Psoas muscle (tissue), 8 donors: ENCODE measurements around the gene PCDH15. TPM values are rescaled to one million over a fixed set of nuclear protein-coding genes. Genes with fewer than 3 reads are reported as not detected.

ENCODE experiments used
- ATAC-seq, 4 donors: fragments of 200-7000 bp; cut with Tn5 transposase; one replicate each; pipeline ENCODE4 v1.9.1; 2020; ENCODE audit warnings: moderate library complexity in 3 of 4, mild to moderate bottlenecking in 2 of 4
- DNase-seq, 2 donors: peaks; one replicate each; pipeline ENCODE4 v3.0.0-alpha.2; 2020
- H3K27ac ChIP-seq: fragments of 200-600 bp; one replicate; pipeline ENCODE4 v1.8.0; 2022
- H3K27me3 ChIP-seq, 3 donors: fragments of 200-600 bp in 1 of 3; one replicate each; pipeline versions ENCODE4 v1.6.1 to v1.8.0; 2013 to 2022; ENCODE audit warnings: low read length in 2 of 3, mild to moderate bottlenecking in 2 of 3, moderate library complexity in 1 of 3; ENCODE audit not compliant: insufficient read depth in 3 of 3
- H3K36me3 ChIP-seq, 2 donors: fragments of 200-600 bp in 1 of 2; one replicate each; pipeline versions ENCODE4 v1.6.1 to v1.8.0; 2013 to 2022; ENCODE audit warnings: low read depth in 1 of 2, mild to moderate bottlenecking in 1 of 2, moderate library complexity in 1 of 2; ENCODE audit not compliant: insufficient read depth in 1 of 2
- H3K4me1 ChIP-seq: fragments of 200-600 bp; one replicate; pipeline ENCODE4 v1.8.0; 2022
- H3K4me3 ChIP-seq: fragments of 200-600 bp; one replicate; pipeline ENCODE4 v1.8.0; 2022; ENCODE audit warnings: mild to moderate bottlenecking
- H3K9me3 ChIP-seq: fragments of 200-600 bp; one replicate; pipeline ENCODE4 v1.8.0; 2022
- WGBS, 3 donors: extraction: QIAGEN DNeasy Blood & Tissue Kit; methylation state at CpG; one replicate each; pipeline versions ENCODE4 v1.1.6 to v1.1.7; 2013; 5-methylcytosine and 5-hydroxymethylcytosine counted together
- intact Hi-C, 2 donors: fragments of 100-400 bp; cut with DNase I; formaldehyde crosslinking; loops; one replicate each; pipeline versions ENCODE4 v1.11.0 to v1.14.2; 2022
- polyA plus RNA-seq, 3 donors: library from polyadenylated mRNA; stranded (reverse); fragments of 200-250 nt; gene quantifications; one replicate each; pipeline ENCODE4 v1.2.3, GENCODE V29; 2013
- total RNA-seq, 4 donors: library from RNA; stranded (reverse); fragmentation: NEBNext Ultra II Directional in 2 of 4; extraction: Animal tissue kit (Norgen Biotek cat#: 25700) in 2 of 4; gene quantifications; one replicate each; pipeline versions ENCODE4 v1.2.1 to v1.2.4, GENCODE V29; 2021 to 2023
- TF ChIP-seq, protein P1 (sequence below): fragments of 200-600 bp; IDR thresholded peaks from one replicate; pipeline ENCODE4 v1.8.0; 2022; ENCODE audit warnings: antibody characterized with exemption
- donor health status: healthy with polysubstance abuse.
- donor health status: DM: no; HTN: no; CAD: no; lungs with moderate emphysema.
- donor health status: Bipolar disorder and iron deficiency.
- donor health status: healthy.
- donor health status: DM: yes; HTN: yes; CAD: no.
- donor health status: DM: no; HTN: no; CAD: no.
- donor health status: DM: no; HTN: no; CAD: no.
- donor health status: DM: yes; HTN: yes; CAD: no.

The PCDH15 gene
- total and polyA plus RNA-seq, 7 donors: not detected

DNA sequence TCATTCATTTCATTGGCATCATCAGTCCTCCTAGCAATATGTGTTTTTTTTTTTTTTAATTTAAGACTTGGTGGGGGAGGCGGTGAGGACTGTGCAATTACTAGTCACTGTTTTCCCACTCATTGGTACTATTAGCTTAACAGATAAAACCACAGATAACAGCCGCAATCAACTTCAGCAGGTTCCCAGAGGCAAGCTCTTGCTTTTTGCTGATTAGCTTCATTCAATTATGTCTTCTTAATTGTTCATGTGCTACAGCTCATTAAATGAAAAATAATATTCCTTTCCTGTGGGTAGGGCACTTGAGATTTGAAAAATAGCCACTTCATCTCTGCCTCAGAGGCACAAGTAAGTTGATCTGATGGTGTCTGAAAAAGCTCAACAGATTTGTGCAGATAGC is 215.5 kb downstream of the PCDH15 start:
- TF ChIP-seq, protein P1, sequence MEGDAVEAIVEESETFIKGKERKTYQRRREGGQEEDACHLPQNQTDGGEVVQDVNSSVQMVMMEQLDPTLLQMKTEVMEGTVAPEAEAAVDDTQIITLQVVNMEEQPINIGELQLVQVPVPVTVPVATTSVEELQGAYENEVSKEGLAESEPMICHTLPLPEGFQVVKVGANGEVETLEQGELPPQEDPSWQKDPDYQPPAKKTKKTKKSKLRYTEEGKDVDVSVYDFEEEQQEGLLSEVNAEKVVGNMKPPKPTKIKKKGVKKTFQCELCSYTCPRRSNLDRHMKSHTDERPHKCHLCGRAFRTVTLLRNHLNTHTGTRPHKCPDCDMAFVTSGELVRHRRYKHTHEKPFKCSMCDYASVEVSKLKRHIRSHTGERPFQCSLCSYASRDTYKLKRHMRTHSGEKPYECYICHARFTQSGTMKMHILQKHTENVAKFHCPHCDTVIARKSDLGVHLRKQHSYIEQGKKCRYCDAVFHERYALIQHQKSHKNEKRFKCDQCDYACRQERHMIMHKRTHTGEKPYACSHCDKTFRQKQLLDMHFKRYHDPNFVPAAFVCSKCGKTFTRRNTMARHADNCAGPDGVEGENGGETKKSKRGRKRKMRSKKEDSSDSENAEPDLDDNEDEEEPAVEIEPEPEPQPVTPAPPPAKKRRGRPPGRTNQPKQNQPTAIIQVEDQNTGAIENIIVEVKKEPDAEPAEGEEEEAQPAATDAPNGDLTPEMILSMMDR: no peak
- Histone ChIP-seq H3K4me1 (no peaks in the 10 kb centered on the region), H3K9me3 (no peaks in the 10 kb centered on the region), H3K4me3 (no peak overlapping the region), H3K27ac (no peak overlapping the region), H3K27me3 (no peaks in the 10 kb centered on the region), H3K36me3 (no peaks in the 10 kb centered on the region)
- no peak for ATAC-seq
- WGBS, 3 donors: 78 to 82% (median 79%) methylated on average over 2 of the region's 2 CpGs
- intact Hi-C loops: no loop called here
- no peak for DNase-seq

DNA sequence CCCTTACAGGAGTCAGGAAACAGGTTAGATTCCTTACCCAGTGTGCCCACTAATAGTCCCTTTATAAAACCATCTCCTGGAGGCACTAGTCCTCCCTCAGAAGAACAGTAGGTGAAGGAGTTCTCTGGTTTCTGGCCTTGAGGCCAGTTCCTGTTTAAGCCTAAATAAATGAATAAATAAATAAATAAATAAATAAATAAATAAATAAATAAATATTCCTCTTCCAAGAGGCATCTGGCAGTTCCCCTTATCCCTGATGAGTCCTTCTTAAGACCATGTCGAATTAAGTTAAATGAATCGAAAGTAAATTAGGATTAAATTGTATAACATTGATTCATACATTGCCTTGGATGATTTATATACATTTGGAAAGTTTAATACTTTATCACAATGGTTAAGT is 223.3 kb downstream of the PCDH15 start:
- TF ChIP-seq, protein P1: no peak
- DNase-seq (no peak), ATAC-seq (no peak)
- Histone ChIP-seq H3K27me3 (no peaks in the 10 kb centered on the region), H3K4me1 (no peaks in the 10 kb centered on the region), H3K27ac (no peak overlapping the region), H3K4me3 (no peak overlapping the region), H3K9me3 (no peaks in the 10 kb centered on the region), H3K36me3 (no peaks in the 10 kb centered on the region)
- WGBS, 3 donors: 79 to 89% (median 84%) methylated on average over 2 of the region's 2 CpGs
- intact Hi-C loops: no loop called here

DNA sequence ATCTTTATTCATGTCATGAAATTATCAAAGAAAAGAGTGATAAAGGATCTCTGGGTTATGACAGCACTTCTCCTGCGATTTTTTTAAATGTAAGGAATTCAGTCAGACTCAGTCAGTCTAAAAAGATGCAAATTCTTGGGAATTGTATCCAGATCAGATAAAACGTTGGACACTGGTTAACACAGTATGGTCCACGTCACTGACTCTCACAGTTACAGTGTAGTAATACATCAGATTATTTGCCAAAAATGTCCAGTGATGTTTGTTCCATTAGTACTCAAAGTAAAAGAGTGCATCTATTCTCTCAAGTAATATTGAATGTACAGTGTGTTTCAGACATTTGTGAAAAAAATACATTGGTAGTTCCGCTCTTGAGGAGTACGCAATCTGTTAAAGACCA is 224.5 kb downstream of the PCDH15 start:
- Histone ChIP-seq H3K36me3 (no peaks in the 10 kb centered on the region), H3K27ac (no peak overlapping the region), H3K27me3 (no peaks in the 10 kb centered on the region), H3K4me3 (no peak overlapping the region), H3K9me3 (no peaks in the 10 kb centered on the region), H3K4me1 (no peaks in the 10 kb centered on the region)
- DNase-seq (no peak), ATAC-seq (no peak)
- intact Hi-C loops: no loop called here
- WGBS, 3 donors: 69 to 75% (median 69%) methylated on average over 5 of the region's 5 CpGs
- TF ChIP-seq, protein P1: no peak

DNA sequence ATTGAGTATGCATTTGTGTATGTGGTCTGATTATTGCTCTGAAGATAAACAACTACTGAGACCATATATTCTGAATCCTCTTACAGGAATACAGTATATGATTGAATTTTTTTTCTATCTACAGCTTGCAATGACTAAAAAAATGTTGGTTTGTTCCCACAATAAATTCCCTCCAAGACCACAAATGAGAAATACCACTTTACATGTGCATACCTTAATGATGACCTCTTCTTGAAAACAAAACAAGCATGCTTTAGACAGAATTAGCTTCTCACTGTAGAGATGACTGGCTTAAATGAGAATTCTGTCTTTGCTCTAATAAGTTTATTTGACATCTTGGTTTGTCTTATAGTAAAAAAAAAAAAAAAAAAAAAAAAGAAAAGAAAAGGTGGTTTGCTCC is 241.5 kb downstream of the PCDH15 start:
- no peak overlapping the region for H3K4me3 ChIP-seq
- no peaks in the 10 kb centered on the region for H3K36me3 ChIP-seq
- TF ChIP-seq, protein P1: no peak
- H3K27ac ChIP-seq: no peak overlapping the region
- intact Hi-C loops: no loop called here
- DNase-seq: no peak
- no peaks in the 10 kb centered on the region for H3K4me1 ChIP-seq
- no peaks in the 10 kb centered on the region for H3K9me3 ChIP-seq
- H3K27me3 ChIP-seq: no peaks in the 10 kb centered on the region
- no peak for ATAC-seq

DNA sequence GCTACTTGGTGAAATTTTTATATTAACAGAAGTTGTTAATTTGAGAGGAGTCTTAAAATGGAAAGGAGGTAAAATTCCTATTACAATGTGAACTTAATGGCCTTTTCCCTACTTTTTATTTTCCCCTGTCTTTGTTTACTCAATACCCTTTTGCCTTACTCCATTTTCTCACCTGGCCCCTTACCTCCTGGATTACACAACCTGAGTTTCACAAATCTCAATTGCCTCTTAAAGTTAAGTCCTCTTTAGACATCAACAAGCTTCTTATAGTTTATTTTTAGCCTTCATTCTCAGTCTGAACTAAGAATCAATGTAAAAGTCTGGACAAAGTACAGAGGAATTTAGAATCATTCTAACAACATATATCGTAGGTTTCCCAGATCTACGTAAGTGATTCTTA is 247.0 kb downstream of the PCDH15 start:
- Histone ChIP-seq H3K27ac (no peak overlapping the region), H3K36me3 (no peaks in the 10 kb centered on the region), H3K4me1 (no peaks in the 10 kb centered on the region), H3K27me3 (no peaks in the 10 kb centered on the region), H3K9me3 (no peaks in the 10 kb centered on the region), H3K4me3 (no peak overlapping the region)
- DNase-seq (no peak), ATAC-seq (no peak)
- intact Hi-C loops: no loop called here
- TF ChIP-seq, protein P1: no peak
- 94 to 96% (median 94%) methylated on average over 2 of the region's 2 CpGs for WGBS, 3 donors
